Motor neuron (in vitro differentiated cells): ENCODE results near the gene AOPEP. TPM values are rescaled to one million over a fixed set of nuclear protein-coding genes. Genes with fewer than 3 reads are reported as not detected.

Experiments
- ATAC-seq, 8 experiments: fragments of 200-7000 bp; cut with Tn5 transposase; replicated peaks in 6 of 8; 2 replicates each; pipeline ENCODE4 v1.8.0; 2021; ENCODE audit warnings: mild to moderate bottlenecking in 8 of 8, moderate library complexity in 8 of 8
- H3K27ac ChIP-seq, 2 donors: fragments of 250-450 bp; sonication (Bioruptor Pico); 2 replicates each; pipeline ENCODE4 v1.9.0; 2021; ENCODE audit warnings: antibody characterized with exemption in 2 of 2, mild to moderate bottlenecking in 2 of 2, moderate library complexity in 1 of 2
- H3K4me1 ChIP-seq, 2 donors: fragments of 250-450 bp; sonication (Bioruptor Pico); replicated peaks in 1 of 2; 2 replicates each; pipeline ENCODE4 v1.6.1; 2021; ENCODE audit warnings: antibody characterized with exemption in 2 of 2, mild to moderate bottlenecking in 2 of 2, moderate library complexity in 1 of 2
- H3K4me3 ChIP-seq, 5 donors: fragments of 250-450 bp; sonication (Bioruptor Pico); 2 replicates each; pipeline ENCODE4 v1.9.0; 2021; ENCODE audit warnings: antibody characterized with exemption in 5 of 5, mild to moderate bottlenecking in 5 of 5, moderate library complexity in 4 of 5
- WGBS, 10 experiments: fragments of 450-650 bp; shearing (Covaris generic); methylation state at CpG; one replicate each; pipeline ENCODE4 v1.0.0; 2022; 5-methylcytosine and 5-hydroxymethylcytosine counted together
- in situ Hi-C, 9 experiments: fragments of 400-800 bp; cut with MboI; loops; one replicate each; pipeline ENCODE4 v1.15.0; 2021; ENCODE audit warnings: low sequenced_read_pairs in 9 of 9, low pct_unique_long_range_greater_than_20kb in 2 of 9; ENCODE audit not compliant: unreplicated experiment in 9 of 9
- total RNA-seq, 8 experiments: library from RNA; unstranded; fragments of 300-600 nt; gene quantifications; 2 replicates each; pipeline versions ENCODE4 v1.2.3 to v1.2.4, GENCODE V29; 2022

AOPEP gene
- total RNA-seq, 8 experiments from 2014 or later: 8.0 to 152 (median 16.8) TPM

DNA sequence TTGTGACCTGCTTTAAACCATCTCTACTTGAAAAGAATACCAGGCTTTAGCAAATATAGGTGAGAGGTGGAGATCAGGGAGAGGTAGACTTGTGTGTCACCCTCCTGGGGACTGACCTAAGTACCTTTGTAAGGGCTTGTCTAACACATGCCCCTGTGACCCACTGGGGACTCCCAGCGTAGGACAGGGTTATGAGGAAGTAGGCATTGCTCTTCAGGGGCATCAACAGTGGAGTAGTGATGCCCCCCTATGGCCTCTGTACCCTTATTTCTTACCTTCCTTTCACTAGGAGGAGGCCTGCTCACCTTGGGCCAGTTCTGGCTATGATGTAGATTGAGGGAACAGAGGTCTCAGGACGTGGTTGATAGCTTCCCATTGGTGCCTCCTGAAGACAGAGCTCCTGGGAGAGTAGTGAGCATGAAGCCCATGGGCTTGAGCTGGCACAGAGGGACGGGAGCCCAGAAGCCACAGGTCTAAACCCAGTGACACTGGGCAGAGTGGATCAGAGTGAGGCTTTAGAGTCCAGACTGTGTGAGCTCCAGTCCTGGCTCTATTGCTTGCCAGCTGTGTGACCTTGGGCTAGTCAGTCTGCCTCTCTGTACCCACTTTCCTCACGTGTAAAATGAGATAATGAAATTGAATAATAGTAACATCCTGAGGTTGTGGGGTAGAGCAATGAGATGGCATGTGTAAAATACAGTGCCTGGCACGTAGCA is 191.7 kb downstream of the AOPEP start:
- peaks cover 41 to 42% of the 10 kb centered on the region in 2 donors for H3K4me1 ChIP-seq
- H3K27ac ChIP-seq: no peak overlapping the region
- H3K4me3 ChIP-seq: no peak overlapping the region
- in situ Hi-C loops: loop anchor here in 1 of 9 experiments (25.0 kb wide), 1 partner anchor 94 kb away; no protein-coding TSS in a partner anchor
- no peak for ATAC-seq
- 76 to 100% (median 90%) methylated on average over 1 to 4 of the region's 5 CpGs; no CpG with 5 or more reads in 1 of the 10 experiments for WGBS, 10 experiments

DNA sequence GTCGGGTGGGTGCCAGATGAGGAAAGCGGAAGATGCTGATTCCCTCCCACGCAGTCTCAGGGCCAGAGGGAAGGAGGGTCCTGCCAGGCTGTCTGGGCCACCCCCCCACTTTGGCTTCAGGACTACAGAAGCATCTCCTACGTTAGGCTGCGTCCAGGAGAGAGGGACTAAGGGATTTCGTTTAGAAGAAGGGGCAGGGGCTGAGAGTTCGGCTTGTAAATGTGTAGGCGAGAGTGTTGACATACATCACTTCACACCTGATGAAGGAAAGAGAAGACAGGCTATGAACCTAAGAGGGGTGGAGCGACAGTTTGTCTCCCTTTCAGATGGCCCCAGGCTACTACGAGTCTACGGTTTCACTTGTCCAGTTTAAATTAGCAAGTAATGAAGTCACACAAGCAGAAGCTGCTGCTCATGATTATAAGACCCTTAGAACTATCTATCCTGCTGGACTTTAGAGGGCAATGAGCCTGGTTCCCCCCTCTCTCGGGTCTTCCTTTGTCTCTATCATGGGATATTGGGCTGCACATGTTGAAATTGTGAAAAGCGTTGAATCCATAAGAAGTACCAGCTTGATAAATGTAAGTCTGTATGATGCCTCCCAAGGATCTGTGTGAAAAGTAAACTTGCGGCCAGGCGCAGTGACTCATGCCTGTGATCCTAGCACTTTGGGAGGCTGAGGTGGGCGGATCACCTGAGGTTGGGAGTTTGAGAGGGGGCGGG is 193.0 kb downstream of the AOPEP start:
- peak overlapping the region in 1 of 2 donors; percentile 65 for H3K27ac ChIP-seq
- peak in 3 of 8 experiments; percentile 13 to 43 (median 31) for ATAC-seq
- WGBS, 10 experiments: 17 to 100% (median 81%) methylated on average over 1 to 9 of the region's 17 CpGs; no CpG with 5 or more reads in 1 of the 10 experiments
- H3K4me1 ChIP-seq: peaks cover 41 to 45% of the 10 kb centered on the region in 2 donors
- H3K4me3 ChIP-seq: no peak overlapping the region
- in situ Hi-C loops: loop anchor here in 1 of 9 experiments (25.0 kb wide), 1 partner anchor 93 kb away; no protein-coding TSS in a partner anchor

DNA sequence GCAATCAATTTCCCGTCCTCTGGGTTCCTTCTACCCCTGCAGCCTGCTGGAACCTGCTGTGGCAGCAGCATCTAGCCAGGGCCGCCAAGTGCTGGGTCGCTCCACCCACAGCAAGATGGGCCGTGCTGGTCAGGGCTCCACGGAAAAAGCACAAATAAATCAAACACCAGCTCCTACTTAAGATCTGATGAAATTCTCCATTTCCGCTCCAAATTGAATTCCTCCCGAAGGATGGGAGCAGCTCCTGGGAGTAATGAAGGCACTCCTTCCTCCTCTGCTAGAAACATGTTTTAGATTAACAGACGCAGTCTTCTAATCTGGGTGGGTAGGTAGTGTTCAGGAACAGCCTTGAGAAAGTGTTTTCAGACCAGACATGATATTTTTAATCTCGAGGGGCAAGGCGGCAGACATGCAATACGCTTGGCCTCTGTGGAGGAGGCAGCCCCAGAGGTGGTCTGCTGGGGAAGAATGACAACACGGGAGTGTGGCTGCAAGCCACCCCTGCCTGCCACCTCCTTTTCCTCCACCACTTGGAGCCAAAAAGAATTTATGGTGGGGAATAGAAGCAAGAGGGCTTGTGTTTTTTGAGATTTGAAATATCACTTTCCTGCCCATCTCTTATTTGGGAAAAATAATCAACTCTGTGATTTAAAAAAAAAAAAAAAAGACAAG is 194.1 kb downstream of the AOPEP start:
- peak; percentile 54 to 78 (median 74) for ATAC-seq
- Histone ChIP-seq H3K27ac (peak overlapping the region; percentile 65 to 71), H3K4me3 (no peak overlapping the region), H3K4me1 (peaks cover 41 to 45% of the 10 kb centered on the region in 2 donors)
- 0 to 53% (median 13%) methylated on average over 1 to 10 of the region's 12 CpGs; no CpG with 5 or more reads in 2 of the 10 experiments for WGBS, 10 experiments
- in situ Hi-C loops: loop anchor here in 1 of 9 experiments (25.0 kb wide), 1 partner anchor 92 kb away; no protein-coding TSS in a partner anchor

DNA sequence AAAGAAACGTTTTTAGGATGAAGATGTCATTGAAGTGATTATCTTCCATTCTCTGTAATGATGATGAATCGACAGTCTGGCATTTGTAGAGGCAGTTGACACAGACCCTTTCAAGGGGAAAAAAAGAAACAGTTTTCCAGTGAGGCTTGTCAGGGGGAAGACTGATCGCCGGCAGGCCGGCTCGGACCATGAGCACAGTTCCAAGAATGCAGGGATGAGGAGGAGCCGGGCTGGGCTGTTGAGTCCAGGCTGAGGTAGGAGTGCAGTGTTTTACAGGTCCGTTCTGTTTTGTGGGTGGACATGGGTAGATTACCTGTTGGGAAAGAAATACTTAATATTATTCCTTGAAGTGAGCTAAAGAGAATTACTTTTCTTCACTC is 194.6 kb downstream of the AOPEP start:
- peak overlapping the region; percentile 20 to 71 for H3K27ac ChIP-seq
- H3K4me3 ChIP-seq: no peak overlapping the region
- ATAC-seq: peak in 7 of 8 experiments; percentile 13 to 95 (median 89)
- WGBS, 10 experiments: 0 to 19% (median 7%) methylated on average over 2 to 8 of the region's 8 CpGs; no CpG with 5 or more reads in 2 of the 10 experiments
- in situ Hi-C loops: loop anchor here in 1 of 9 experiments (25.0 kb wide), 1 partner anchor 91 kb away; no protein-coding TSS in a partner anchor
- peaks cover 41 to 45% of the 10 kb centered on the region in 2 donors for H3K4me1 ChIP-seq

DNA sequence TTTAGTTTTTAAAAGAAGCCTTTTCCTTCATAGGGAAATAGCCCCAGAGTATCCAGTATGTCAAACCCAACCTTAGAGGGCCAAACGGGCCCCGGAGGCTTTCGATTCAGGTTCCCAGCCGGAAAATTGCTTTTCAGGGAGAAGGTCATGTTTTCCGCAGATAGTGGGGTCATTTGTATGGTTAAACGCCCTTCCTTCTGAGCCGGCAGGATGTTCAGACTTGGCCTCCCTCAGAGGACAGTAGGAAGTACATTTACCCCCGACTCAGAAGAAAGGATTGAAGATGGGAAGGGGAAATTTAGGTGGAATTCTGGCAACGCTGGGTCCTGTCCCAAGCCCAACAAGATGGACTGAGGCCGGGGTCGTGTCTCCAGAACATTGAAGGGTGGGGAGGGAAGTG is 195.2 kb downstream of the AOPEP start:
- 0 to 86% (median 63%) methylated on average over 1 to 7 of the region's 11 CpGs for WGBS, 10 experiments
- Histone ChIP-seq H3K27ac (peak overlapping the region in 1 of 2 donors; percentile 20), H3K4me3 (no peak overlapping the region), H3K4me1 (peaks cover 41 to 45% of the 10 kb centered on the region in 2 donors)
- ATAC-seq: no peak
- in situ Hi-C loops: loop anchor here in 1 of 9 experiments (25.0 kb wide), 1 partner anchor 91 kb away; no protein-coding TSS in a partner anchor

DNA sequence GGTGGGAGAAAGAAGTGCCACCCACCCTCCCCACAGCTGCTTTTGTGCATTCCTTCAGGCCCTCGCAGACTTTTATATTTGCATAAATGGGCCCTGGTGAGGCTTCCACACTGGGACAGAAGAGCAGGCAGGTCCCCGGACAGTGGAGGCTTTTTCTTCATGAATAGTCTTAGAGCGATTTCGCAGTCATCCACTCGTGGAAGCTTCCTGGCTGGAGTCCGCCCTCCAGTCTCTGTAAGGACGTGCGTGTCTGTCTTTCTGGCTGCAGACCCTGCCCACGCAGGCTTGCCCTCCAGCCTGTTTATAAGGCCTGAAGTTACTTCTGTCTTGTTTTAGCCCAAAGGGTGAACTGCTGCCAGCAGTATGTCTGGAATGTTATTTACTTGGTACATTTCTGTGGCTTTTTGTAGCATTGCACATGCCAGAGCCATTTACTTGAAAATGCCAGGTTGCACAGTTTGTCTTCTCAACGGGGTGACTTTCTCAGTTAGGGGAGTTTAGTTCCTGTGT is 195.7 kb downstream of the AOPEP start:
- H3K27ac ChIP-seq: peak overlapping the region in 1 of 2 donors; percentile 20

DNA sequence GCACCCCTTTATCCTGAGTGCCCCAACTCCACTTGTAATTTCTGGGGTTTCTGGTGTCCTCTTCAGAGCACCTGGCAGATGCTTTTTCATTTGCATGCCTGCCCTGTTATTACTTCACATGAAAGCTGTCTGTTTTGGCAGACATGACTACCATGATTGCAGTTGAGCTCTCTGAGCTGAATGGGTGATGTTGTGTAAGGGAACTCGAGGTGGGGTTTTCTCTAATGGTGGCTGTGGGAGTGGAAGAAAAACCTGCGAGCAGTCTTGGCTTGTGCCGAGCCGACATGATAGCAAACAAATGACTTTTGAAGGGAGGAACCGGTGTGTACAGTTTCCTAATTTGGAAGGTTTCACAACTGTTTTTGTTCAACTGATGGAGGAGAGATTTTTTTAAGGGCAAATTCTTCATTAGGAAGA is 196.2 kb downstream of the AOPEP start:
- peaks cover 41 to 45% of the 10 kb centered on the region in 2 donors for H3K4me1 ChIP-seq
- no peak overlapping the region for H3K27ac ChIP-seq
- in situ Hi-C loops: loop anchor here in 1 of 9 experiments (25.0 kb wide), 1 partner anchor 90 kb away; no protein-coding TSS in a partner anchor
- no peak for ATAC-seq
- no peak overlapping the region for H3K4me3 ChIP-seq
- WGBS, 10 experiments: 13 to 85% (median 58%) methylated on average over 2 to 5 of the region's 5 CpGs; no CpG with 5 or more reads in 1 of the 10 experiments

More for the DNA sequence above, 195.7 kb downstream of the AOPEP start:
- 0 to 73% (median 20%) methylated on average over 1 to 7 of the region's 10 CpGs; no CpG with 5 or more reads in 1 of the 10 experiments for WGBS, 10 experiments
- no peak overlapping the region for H3K4me3 ChIP-seq
- peaks cover 41 to 45% of the 10 kb centered on the region in 2 donors for H3K4me1 ChIP-seq
- in situ Hi-C loops: loop anchor here in 1 of 9 experiments (25.0 kb wide), 1 partner anchor 90 kb away; no protein-coding TSS in a partner anchor
- ATAC-seq: peak in 6 of 8 experiments; percentile 8 to 61 (median 12)

DNA sequence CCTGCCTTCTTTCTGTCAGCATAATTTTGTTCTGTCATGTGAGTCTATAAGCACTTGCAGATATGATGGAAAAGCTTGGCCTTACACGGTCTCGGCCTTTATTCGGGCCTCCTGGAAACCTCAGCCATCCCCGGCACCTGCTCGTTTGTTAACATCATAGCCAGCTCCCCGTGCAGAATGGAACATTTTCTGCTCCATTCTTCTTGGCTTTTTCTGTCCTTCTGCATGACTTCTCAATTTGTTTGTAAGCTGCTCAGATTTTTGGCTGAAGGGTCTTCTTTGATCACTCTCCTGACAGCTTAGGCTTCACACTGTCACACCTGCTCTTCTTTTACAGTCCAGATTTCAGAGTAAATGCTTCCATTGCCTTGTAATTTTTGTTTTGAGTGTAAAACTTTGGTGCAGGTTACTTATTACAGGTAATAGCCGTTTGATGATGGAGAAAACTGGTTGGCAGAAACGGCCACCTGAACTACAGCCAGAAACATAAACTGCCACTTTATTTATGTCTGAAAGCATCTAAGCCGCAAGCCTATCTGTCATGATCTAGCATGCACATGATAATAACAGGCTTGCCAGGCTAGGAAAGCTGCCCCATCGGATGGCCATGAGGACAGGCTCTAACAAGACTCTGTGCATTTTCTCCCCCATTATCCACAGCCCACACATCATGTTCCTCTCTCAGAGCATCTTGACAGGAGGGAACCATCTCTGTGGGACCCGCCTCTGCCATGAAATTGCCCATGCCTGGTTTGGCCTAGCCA is 197.0 kb downstream of the AOPEP start:
- H3K27ac ChIP-seq: no peak overlapping the region
- H3K4me3 ChIP-seq: no peak overlapping the region
- no peak for ATAC-seq
- H3K4me1 ChIP-seq: peaks cover 46 to 49% of the 10 kb centered on the region in 2 donors
- WGBS, 10 experiments: 46 to 100% (median 75%) methylated on average over 2 to 10 of the region's 11 CpGs
- in situ Hi-C loops: loop anchor here in 1 of 9 experiments (25.0 kb wide), 1 partner anchor 89 kb away; no protein-coding TSS in a partner anchor

DNA sequence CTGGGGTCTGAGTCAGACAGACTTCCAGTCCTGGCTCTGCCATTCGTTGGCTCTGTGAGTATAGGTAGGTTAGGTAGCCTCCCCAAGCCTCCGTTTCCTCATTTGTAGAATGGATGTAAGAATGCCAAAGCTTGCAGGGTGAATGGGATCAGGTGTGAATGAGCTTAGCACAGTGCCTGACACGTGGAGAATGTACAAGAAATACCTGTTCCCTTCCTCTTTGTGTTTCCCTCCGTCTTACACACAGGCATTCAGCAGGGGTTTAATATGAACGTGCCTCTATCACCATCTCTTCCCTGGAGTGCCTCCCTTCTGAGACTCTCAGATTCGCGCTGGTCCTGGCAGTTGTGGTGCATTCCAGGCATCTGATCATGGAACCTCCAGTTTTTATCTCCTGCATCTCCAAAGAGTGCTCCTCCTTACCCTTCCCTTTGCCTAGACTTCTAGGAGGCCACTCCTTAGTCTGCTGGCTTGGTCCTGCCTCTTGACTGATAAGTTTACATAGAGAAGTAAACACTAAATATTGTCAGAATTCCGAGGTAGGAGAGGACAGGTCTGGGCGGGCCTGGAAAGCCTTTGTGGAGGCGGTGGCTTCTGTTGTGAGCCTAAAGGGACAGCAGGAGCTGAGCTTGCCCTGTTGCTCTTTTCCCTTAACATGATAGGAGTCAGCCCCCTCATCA is 199.4 kb downstream of the AOPEP start:
- peak in 1 of 8 experiments; percentile 35 for ATAC-seq
- Histone ChIP-seq H3K27ac (no peak overlapping the region), H3K4me1 (peaks cover 43 to 46% of the 10 kb centered on the region in 2 donors), H3K4me3 (no peak overlapping the region)
- in situ Hi-C loops: no loop called here
- WGBS, 10 experiments: 68 to 94% (median 84%) methylated on average over 1 to 9 of the region's 10 CpGs; no CpG with 5 or more reads in 4 of the 10 experiments

DNA sequence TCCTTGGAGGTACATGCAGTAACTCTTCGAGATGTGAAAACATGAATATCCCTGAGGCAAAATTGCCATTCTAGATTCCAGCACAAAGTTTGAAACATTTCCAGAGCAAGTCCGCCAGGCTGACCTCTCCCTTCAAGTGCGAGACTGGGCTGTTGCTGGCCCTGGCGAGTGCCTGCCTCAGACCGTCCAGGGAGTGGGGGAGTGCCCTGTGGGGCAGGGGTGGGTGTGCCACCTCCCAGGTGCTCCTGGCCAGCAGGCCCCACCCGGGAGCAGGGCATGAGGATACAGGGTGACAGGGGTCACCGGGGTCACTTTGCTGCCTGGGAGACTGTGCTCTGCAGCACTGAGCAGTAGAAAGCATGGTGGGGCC is 199.9 kb downstream of the AOPEP start:
- Histone ChIP-seq H3K4me3 (no peak overlapping the region), H3K27ac (no peak overlapping the region), H3K4me1 (peaks cover 40% of the 10 kb centered on the region in 2 donors)
- peak in 2 of 8 experiments; percentile 39 to 53 for ATAC-seq
- WGBS, 10 experiments: 80 to 93% methylated on average over 1 to 4 of the region's 7 CpGs; no CpG with 5 or more reads in 8 of the 10 experiments
- in situ Hi-C loops: no loop called here

DNA sequence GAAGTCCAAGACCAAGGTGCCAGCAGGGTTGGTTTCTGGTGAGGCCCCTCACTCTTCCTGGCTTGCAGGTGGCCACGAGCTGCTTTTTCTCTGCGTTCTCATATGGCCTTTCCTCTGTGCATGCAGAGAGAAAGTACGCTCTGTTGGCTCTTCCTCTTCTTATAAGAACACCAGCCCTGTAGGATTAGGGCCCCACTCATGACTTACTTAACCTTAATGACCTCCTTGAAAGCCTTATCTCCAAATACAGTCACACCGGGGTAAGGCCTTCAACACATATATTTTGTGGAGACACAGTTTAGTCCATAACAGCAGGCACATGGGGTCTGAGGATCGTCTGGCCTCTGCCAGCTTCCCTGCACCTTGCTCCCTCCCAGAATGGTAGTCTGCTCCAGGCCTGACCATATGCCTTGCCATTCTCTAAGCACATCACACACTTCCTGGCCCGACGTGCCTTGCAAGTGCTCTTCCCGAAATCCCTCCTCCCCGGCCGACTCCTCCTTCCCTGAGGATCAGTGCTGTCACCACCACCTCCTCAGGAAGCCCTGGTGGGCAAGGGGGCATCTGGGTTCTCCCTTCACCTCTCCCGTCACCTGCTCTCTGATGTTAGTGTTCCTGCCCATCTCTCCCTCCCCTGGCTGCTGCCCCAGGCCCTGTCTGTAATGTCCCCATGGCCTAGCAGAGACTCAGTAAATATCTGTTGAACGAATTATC is 200.7 kb downstream of the AOPEP start:
- 73 to 100% (median 96%) methylated on average over 1 to 11 of the region's 12 CpGs; no CpG with 5 or more reads in 3 of the 10 experiments for WGBS, 10 experiments
- Histone ChIP-seq H3K4me3 (no peak overlapping the region), H3K27ac (no peak overlapping the region), H3K4me1 (peaks cover 32 to 33% of the 10 kb centered on the region in 2 donors)
- in situ Hi-C loops: no loop called here
- no peak for ATAC-seq
